Right lobe of liver (tissue), 6 donors: ENCODE measurements around the gene MRPL17. TPM values are rescaled to one million over a fixed set of nuclear protein-coding genes. Genes with fewer than 3 reads are reported as not detected.
A peak's percentile ranks its signal among the peaks of the same experiment; 100 is the strongest.

Experiments
- ATAC-seq, 4 donors: fragments of 200-7000 bp; cut with Tn5 transposase; one replicate each; pipeline ENCODE4 v1.9.1; 2020; ENCODE audit warnings: mild to moderate bottlenecking in 4 of 4, moderate library complexity in 4 of 4
- DNase-seq, 3 donors: peaks; one replicate each; pipeline ENCODE4 v3.0.0-alpha.2; 2020
- H3K27ac ChIP-seq, 3 donors: fragments of 200-600 bp; one replicate each; pipeline ENCODE4 v1.8.0; 2022
- H3K27me3 ChIP-seq, 2 donors: fragments of 200-600 bp; one replicate each; pipeline ENCODE4 v1.8.0; 2022
- H3K36me3 ChIP-seq, 4 donors: fragments of 200-600 bp; sonication (generic) in 1 of 4; one replicate each; pipeline versions ENCODE4 v1.5.1 to v1.8.0; 2017 to 2022; ENCODE audit warnings: control low read depth in 1 of 4
- H3K4me1 ChIP-seq, 4 donors: fragments of 200-600 bp; sonication (generic) in 1 of 4; one replicate each; pipeline versions ENCODE4 v1.5.1 to v1.8.0; 2017 to 2022; ENCODE audit warnings: control low read depth in 1 of 4
- H3K4me3 ChIP-seq, 3 donors: fragments of 200-600 bp; one replicate each; pipeline ENCODE4 v1.8.0; 2022
- H3K9me3 ChIP-seq, 4 donors: fragments of 200-600 bp; sonication (generic) in 1 of 4; one replicate each; pipeline versions ENCODE4 v1.5.1 to v1.8.0; 2017 to 2022; ENCODE audit warnings: control low read depth in 1 of 4
- POLR2A ChIP-seq: fragments of 450-650 bp; IDR thresholded peaks from one replicate; pipeline ENCODE4 v1.6.1; 2017; ENCODE audit warnings: antibody characterized with exemption, mild to moderate bottlenecking
- WGBS: methylation state at CpG from one replicate; pipeline ENCODE4 v1.1.6; 2018; ENCODE audit warnings: low coverage, low lambda C conversion rate; ENCODE audit not compliant: insufficient coverage; ENCODE audit errors: missing lambda C conversion rate; 5-methylcytosine and 5-hydroxymethylcytosine counted together
- intact Hi-C, 2 donors: fragments of 100-400 bp; cut with DNase I; formaldehyde crosslinking; loops; one replicate each; pipeline versions ENCODE4 v1.11.2 to v1.14.1; 2022
- total RNA-seq, 6 experiments: library from RNA; depleted of rRNA in 2 of 6; stranded (reverse); fragments of >200 nt in 2 of 6; fragmentation: NEBNext Ultra II Directional in 3 of 6; extraction: Animal tissue kit (Norgen Biotek cat#: 25700) in 3 of 6; gene quantifications; one replicate each; pipeline versions ENCODE4 v1.1.0 to v1.2.4, GENCODE V29; 2016 to 2023
- TF ChIP-seq, protein P1 (sequence below), 4 donors: fragments of 200-600 bp in 3 of 4; fragments of 450-650 bp in 1 of 4; IDR thresholded peaks; one replicate each; pipeline versions ENCODE4 v1.5.1 to v1.8.0; 2016 to 2022; ENCODE audit warnings: antibody characterized with exemption in 4 of 4, mild to moderate bottlenecking in 2 of 4
- donor health status: DM: no; HTN: yes; CAD: no.
- donor health status: DM: no; HTN: no; CAD: no.
- donor health status: DM: no; HTN: no; CAD: no.
- donor health status: DM: no; HTN: yes; CAD: no.
- donor health status: DM: no; HTN: yes; CAD: no.

The MRPL17 gene
- total RNA-seq, 6 experiments from 2014 or later, result 10.7 to 21.6 (median 17.3) TPM

DNA sequence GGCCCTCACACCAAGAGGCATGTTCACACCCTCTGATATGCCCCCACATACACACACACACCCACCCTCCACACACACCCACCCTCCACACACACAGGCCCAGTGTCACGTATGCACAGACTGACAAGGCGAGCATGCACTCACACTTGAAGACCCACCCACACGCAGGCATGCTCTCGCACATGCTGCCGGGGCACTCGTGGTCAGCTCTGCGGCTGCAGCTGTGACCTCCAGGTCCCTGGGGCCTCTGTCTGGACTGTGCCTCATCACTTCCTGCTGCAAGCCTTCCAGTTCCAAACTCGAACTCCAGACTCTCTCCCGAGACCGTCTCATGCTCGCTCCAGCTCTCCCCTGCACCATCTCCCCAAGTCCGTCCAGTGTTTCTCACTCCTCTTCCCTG lies 37.1 kb downstream of the MRPL17 start:
- DNase-seq (peak in 1 of 3 donors; percentile 66), ATAC-seq (peak; percentile 34 to 64 (median 56))
- Histone ChIP-seq H3K27me3 (no peaks in the 10 kb centered on the region), H3K9me3 (no peaks in the 10 kb centered on the region), H3K27ac (peak overlapping the region in 2 of 3 donors; percentile 49 to 69), H3K36me3 (no peaks in the 10 kb centered on the region), H3K4me1 (no peaks in the 10 kb centered on the region), H3K4me3 (no peak overlapping the region)
- intact Hi-C loops, result no loop called here
- WGBS, result 47% methylated on average over 8 of the region's 12 CpGs
- TF ChIP-seq POLR2A, result no peak
- TF ChIP-seq, protein P1, sequence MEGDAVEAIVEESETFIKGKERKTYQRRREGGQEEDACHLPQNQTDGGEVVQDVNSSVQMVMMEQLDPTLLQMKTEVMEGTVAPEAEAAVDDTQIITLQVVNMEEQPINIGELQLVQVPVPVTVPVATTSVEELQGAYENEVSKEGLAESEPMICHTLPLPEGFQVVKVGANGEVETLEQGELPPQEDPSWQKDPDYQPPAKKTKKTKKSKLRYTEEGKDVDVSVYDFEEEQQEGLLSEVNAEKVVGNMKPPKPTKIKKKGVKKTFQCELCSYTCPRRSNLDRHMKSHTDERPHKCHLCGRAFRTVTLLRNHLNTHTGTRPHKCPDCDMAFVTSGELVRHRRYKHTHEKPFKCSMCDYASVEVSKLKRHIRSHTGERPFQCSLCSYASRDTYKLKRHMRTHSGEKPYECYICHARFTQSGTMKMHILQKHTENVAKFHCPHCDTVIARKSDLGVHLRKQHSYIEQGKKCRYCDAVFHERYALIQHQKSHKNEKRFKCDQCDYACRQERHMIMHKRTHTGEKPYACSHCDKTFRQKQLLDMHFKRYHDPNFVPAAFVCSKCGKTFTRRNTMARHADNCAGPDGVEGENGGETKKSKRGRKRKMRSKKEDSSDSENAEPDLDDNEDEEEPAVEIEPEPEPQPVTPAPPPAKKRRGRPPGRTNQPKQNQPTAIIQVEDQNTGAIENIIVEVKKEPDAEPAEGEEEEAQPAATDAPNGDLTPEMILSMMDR (IDR thresholded peaks at IDR 0.05), result no peak

DNA sequence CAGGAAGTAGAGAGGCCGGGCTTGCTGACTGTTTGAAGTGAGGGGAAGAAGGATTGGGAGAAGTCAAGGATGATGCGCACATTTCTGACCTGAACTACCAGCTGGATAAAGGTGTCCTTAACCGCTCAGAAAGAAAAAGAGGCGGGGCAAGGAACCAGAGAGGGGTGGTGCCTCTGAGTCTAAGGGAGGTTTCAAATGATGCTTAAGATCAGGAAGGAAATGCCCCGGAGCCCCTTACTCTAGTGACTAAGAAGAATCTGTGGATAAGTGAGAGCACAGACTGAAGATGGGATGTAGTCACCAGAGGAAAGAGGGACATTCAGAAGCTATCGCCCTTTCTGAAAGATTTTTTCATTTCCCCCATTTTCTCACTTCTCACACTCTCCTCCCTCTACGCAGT lies 40.2 kb downstream of the MRPL17 start:
- Histone ChIP-seq H3K9me3 (no peaks in the 10 kb centered on the region), H3K4me3 (no peak overlapping the region), H3K4me1 (peaks cover 0 to 10% (median 6%) of the 10 kb centered on the region in 4 donors), H3K36me3 (no peaks in the 10 kb centered on the region), H3K27ac (no peak overlapping the region), H3K27me3 (no peaks in the 10 kb centered on the region)
- WGBS, result 39% methylated on average over 3 of the region's 7 CpGs
- ATAC-seq (no peak), DNase-seq (no peak)
- intact Hi-C loops, result no loop called here
- TF ChIP-seq, protein P1 (IDR thresholded peaks at IDR 0.05), result no peak
- TF ChIP-seq POLR2A, result no peak

DNA sequence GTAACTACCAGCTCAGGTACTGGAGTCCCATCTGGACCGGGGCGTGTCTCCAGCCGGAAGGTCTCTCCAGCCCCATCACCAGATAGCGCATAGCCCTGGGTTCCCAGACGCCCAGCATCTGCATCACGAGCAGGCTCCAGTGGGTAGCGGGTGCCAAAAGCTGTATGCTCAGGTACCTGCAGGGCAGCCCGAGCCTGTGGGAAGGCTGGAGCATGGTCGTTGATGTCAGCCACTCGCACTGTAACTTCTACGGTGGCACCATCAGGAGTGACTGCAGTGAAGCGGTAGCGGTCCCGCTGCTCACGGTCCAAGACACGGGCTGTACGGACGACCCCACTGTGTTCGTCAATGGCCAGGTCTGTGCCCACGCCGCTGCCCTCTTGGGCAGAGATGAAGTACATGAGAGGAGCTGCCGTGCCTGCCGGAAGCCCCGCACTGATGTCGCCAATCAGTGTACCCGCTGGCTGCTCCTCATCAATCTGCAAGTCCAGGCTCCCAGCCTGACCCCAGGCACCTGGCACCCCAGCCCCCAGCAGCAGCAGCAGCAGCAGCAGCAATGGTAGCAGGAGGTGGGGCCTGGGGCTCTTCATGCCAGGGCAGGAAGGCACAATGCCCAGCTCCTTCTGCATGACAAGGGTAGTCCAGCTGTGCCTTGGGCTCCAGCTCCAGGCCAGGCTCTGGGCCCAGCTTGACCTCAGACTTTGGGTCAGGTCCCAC lies 42.0 kb downstream of the MRPL17 start:
- no peak for DNase-seq
- WGBS, result 40% methylated on average over 2 of the region's 26 CpGs

GRCh38 chr11:6640036-6640984 lies 42.8 kb downstream of the MRPL17 start:
- H3K36me3 ChIP-seq, result no peaks in the 10 kb centered on the region
- intact Hi-C loops, result no loop called here
- H3K4me3 ChIP-seq, result no peak overlapping the region
- no peaks in the 10 kb centered on the region for H3K27me3 ChIP-seq
- TF ChIP-seq, protein P1 (IDR thresholded peaks at IDR 0.05), result no peak
- no peak for TF ChIP-seq POLR2A
- H3K4me1 ChIP-seq, result peaks cover 0 to 23% (median 13%) of the 10 kb centered on the region in 4 donors
- no peak overlapping the region for H3K27ac ChIP-seq
- H3K9me3 ChIP-seq, result no peaks in the 10 kb centered on the region
- DNase-seq (no peak), ATAC-seq (no peak)
- WGBS, result no CpG with 5 or more reads among the region's 36 CpGs

More for the DNA sequence above, 42.0 kb downstream of the MRPL17 start:
- Histone ChIP-seq H3K4me3 (no peak overlapping the region), H3K9me3 (no peaks in the 10 kb centered on the region), H3K36me3 (no peaks in the 10 kb centered on the region), H3K27ac (no peak overlapping the region), H3K4me1 (peaks cover 0 to 19% (median 11%) of the 10 kb centered on the region in 4 donors), H3K27me3 (no peaks in the 10 kb centered on the region)
- ATAC-seq, result no peak
- intact Hi-C loops, result no loop called here
- TF ChIP-seq POLR2A, result no peak
- TF ChIP-seq, protein P1 (IDR thresholded peaks at IDR 0.05), result no peak
